OCI-LY7 (cell line): ENCODE results near the gene HDAC9. TPM values are rescaled to one million over a fixed set of nuclear protein-coding genes. Genes with fewer than 3 reads are reported as not detected.

Experiments
- BruUV-seq: library from RNA; stranded (reverse); fragments of 400-500 nt; replicated peaks from 2 replicates; lab custom pipeline; 2021; lab: Mats Ljungman, UMichigan
- CTCF ChIA-PET: fragments of 300-600 bp; sonication (Branson Sonifier 250); formaldehyde crosslinking; loops from one replicate; lab custom pipeline; 2022; ENCODE audit warnings: antibody characterized with exemption; ENCODE audit not compliant: unreplicated experiment; lab: Charles Lee
- POLR2A ChIA-PET: fragments of 300-600 bp; sonication (Branson Sonifier 250); formaldehyde crosslinking; loops from one replicate; lab custom pipeline; 2022; ENCODE audit warnings: antibody characterized with exemption; lab: Charles Lee
- DNase-seq: peaks from one replicate; pipeline ENCODE4 v3.0.0-alpha.2; 2015; ENCODE audit warnings: low spot score
- H2AFZ ChIP-seq: fragments of 200-600 bp; sonication (generic), shearing (Covaris generic); 2 replicates; pipeline ENCODE4 v1.6.1; 2014; ENCODE audit warnings: mild to moderate bottlenecking, antibody characterized with exemption, low read length, moderate library complexity
- H3K27ac ChIP-seq: fragments of 200-600 bp; sonication (generic); 2 replicates; pipeline ENCODE4 v1.5.1; 2014; ENCODE audit warnings: mixed run types, low read depth, mild to moderate bottlenecking, moderate library complexity, low read length, inconsistent platforms; ENCODE audit not compliant: poor library complexity, severe bottlenecking
- H3K36me3 ChIP-seq: fragments of 200-600 bp; sonication (generic); 2 replicates; pipeline ENCODE4 v1.6.1; 2014; ENCODE audit warnings: mild to moderate bottlenecking, antibody characterized with exemption, low read length, moderate library complexity, mixed read lengths; ENCODE audit not compliant: insufficient read depth
- H3K4me1 ChIP-seq: fragments of 200-600 bp; sonication (generic); 2 replicates; pipeline ENCODE4 v1.5.1; 2014; ENCODE audit warnings: mild to moderate bottlenecking, low read length; ENCODE audit not compliant: insufficient read depth, poor library complexity, severe bottlenecking
- H3K4me2 ChIP-seq: fragments of 200-600 bp; sonication (generic); 2 replicates; pipeline ENCODE4 v1.6.1; 2014; ENCODE audit warnings: mild to moderate bottlenecking, low read length
- H3K4me3 ChIP-seq: fragments of 200-600 bp; sonication (generic); 2 replicates; pipeline ENCODE4 v1.5.1; 2014; ENCODE audit warnings: mild to moderate bottlenecking, low read depth, low read length; ENCODE audit not compliant: poor library complexity, severe bottlenecking
- H3K79me2 ChIP-seq: fragments of 200-600 bp; sonication (generic); 2 replicates; pipeline ENCODE4 v1.6.1; 2016; ENCODE audit warnings: low read depth, mild to moderate bottlenecking, low read length, moderate library complexity, mixed read lengths; ENCODE audit not compliant: insufficient read depth
- H3K9me2 ChIP-seq: fragments of 200-600 bp; sonication (generic); 2 replicates; pipeline ENCODE4 v1.6.1; 2016; ENCODE audit warnings: mild to moderate bottlenecking, low read length, mixed read lengths; ENCODE audit not compliant: insufficient read depth
- H3K9me3 ChIP-seq: fragments of 200-600 bp; sonication (generic); 2 replicates; pipeline ENCODE4 v1.6.1; 2014; ENCODE audit warnings: mild to moderate bottlenecking, mixed run types, low read length, mixed read lengths
- H4K20me1 ChIP-seq: fragments of 200-600 bp; sonication (generic); 2 replicates; pipeline ENCODE4 v1.6.1; 2014; ENCODE audit warnings: mild to moderate bottlenecking, antibody characterized with exemption, low read length, moderate library complexity, mixed read lengths; ENCODE audit not compliant: insufficient read depth
- CTCF ChIP-seq: fragments of 200-600 bp; sonication (generic); conservative IDR thresholded peaks from 2 replicates; pipeline ENCODE4 v1.5.1; 2014; ENCODE audit warnings: mild to moderate bottlenecking, antibody characterized with exemption, low read length, moderate library complexity, mixed read lengths
- EZH2phosphoT487 ChIP-seq: fragments of 200-600 bp; sonication (generic); IDR thresholded peaks from 2 replicates; pipeline ENCODE4 v1.6.1; 2018; ENCODE audit warnings: low read depth, borderline replicate concordance, mild to moderate bottlenecking, mixed run types, antibody characterized with exemption, low read length, moderate library complexity, mixed read lengths
- intact Hi-C: fragments of 100-400 bp; cut with micrococcal nuclease; formaldehyde crosslinking; loops from one replicate; pipeline ENCODE4 v1.10.0; 2022; ENCODE audit not compliant: unreplicated experiment
- total RNA-seq, 2 experiments: library from RNA; depleted of rRNA in 1 of 2; stranded (reverse); fragments of >200 nt in 1 of 2; shearing (Covaris generic) in 1 of 2; gene quantifications; 2 replicates each; pipeline ENCODE4 v1.2.3, GENCODE V29; 2014 to 2022

HDAC9 gene
- total RNA-seq, 2 experiments from 2014 or later, result 58.8 to 91.7 TPM

GRCh38 chr7:18798088-18798906 is 302.7 kb downstream of the HDAC9 start:
- no TSS peak for BruUV-seq

DNA sequence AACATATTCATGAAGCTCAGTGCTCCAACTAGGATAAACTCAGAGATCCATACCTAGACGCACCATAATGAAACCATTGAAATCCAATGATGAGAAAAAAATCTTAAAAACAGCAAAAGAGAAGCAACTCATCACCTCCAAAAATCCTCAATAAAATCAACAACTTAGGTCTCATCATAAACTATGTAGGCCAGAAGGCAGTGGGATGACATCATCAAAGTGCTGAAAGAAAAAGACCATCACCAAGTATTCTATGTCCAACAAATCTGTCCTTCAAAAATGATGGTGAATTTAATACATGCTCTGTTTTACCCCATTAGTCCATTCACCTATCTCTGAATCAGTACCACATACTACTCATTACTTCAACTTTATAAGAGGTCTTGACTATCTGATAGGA is 304.4 kb downstream of the HDAC9 start:
- Histone ChIP-seq H3K4me3 (no peak overlapping the region), H2AFZ (no peak overlapping the region), H4K20me1 (no peaks in the 10 kb centered on the region), H3K9me3 (no peaks in the 10 kb centered on the region), H3K36me3 (no peaks in the 10 kb centered on the region), H3K79me2 (no peaks in the 10 kb centered on the region), H3K27ac (no peak overlapping the region), H3K4me2 (no peak overlapping the region), H3K9me2 (no peaks in the 10 kb centered on the region), H3K4me1 (no peaks in the 10 kb centered on the region)
- BruUV-seq, result no TSS peak
- DNase-seq, result no peak
- CTCF ChIA-PET, result no interaction called here
- intact Hi-C loops, result no loop called here
- no peak for TF ChIP-seq EZH2phosphoT487
- TF ChIP-seq CTCF, result no peak
- POLR2A ChIA-PET, result interaction anchor here (0.9 kb wide), 1 partner anchor 14 kb away, joined by 3 read pairs; no protein-coding TSS in a partner anchor

More at GRCh38 chr7:18798088-18798906, 302.7 kb downstream of the HDAC9 start:
- no peaks in the 10 kb centered on the region for H3K9me3 ChIP-seq
- POLR2A ChIA-PET, result no interaction called here
- H3K4me3 ChIP-seq, result no peak overlapping the region
- H4K20me1 ChIP-seq, result no peaks in the 10 kb centered on the region
- no peak overlapping the region for H3K4me2 ChIP-seq
- intact Hi-C loops, result no loop called here
- no peaks in the 10 kb centered on the region for H3K9me2 ChIP-seq
- DNase-seq, result no peak
- TF ChIP-seq EZH2phosphoT487, result no peak
- no peak for TF ChIP-seq CTCF
- no peak overlapping the region for H2AFZ ChIP-seq
- CTCF ChIA-PET, result no interaction called here
- no peak overlapping the region for H3K27ac ChIP-seq
- no peaks in the 10 kb centered on the region for H3K79me2 ChIP-seq
- no peaks in the 10 kb centered on the region for H3K36me3 ChIP-seq
- H3K4me1 ChIP-seq, result no peaks in the 10 kb centered on the region

- no peak overlapping the region for H2AFZ ChIP-seq
- no peaks in the 10 kb centered on the region for H3K4me1 ChIP-seq
- no TSS peak for BruUV-seq
- H3K36me3 ChIP-seq, result no peaks in the 10 kb centered on the region
- no peak overlapping the region for H3K4me2 ChIP-seq
- intact Hi-C loops, result no loop called here
- H3K4me3 ChIP-seq, result no peak overlapping the region
- H4K20me1 ChIP-seq, result no peaks in the 10 kb centered on the region
- no peaks in the 10 kb centered on the region for H3K9me2 ChIP-seq
- no peak overlapping the region for H3K27ac ChIP-seq
- no peak for DNase-seq
- no peaks in the 10 kb centered on the region for H3K9me3 ChIP-seq
- TF ChIP-seq CTCF (no peak), EZH2phosphoT487 (no peak)
- no peaks in the 10 kb centered on the region for H3K79me2 ChIP-seq
- ChIA-PET POLR2A (no interaction called here), CTCF (no interaction called here)
These were observed 308.4 kb downstream of the HDAC9 start for GRCh38 chr7:18803923-18804322.
